BE2C (cell line): Measurements from ENCODE around the gene PAMR1.
A peak's percentile ranks its signal among the peaks of the same experiment; 100 is the strongest.

ENCODE experiments used
- DNase-seq: peaks from one replicate; pipeline ENCODE4 v3.0.0-alpha.2; 2020
- H3K27me3 ChIP-seq: fragments of 250-450 bp; sonication (Bioruptor Pico); 2 replicates; pipeline ENCODE4 v1.5.1; 2020; ENCODE audit warnings: mild to moderate bottlenecking
- H3K36me3 ChIP-seq: fragments of 250-450 bp; sonication (Bioruptor Pico); 2 replicates; pipeline ENCODE4 v1.5.1; 2020; ENCODE audit warnings: mild to moderate bottlenecking
- H3K4me1 ChIP-seq: fragments of 250-450 bp; sonication (Bioruptor Pico); 2 replicates; pipeline ENCODE4 v1.5.1; 2020
- H3K4me3 ChIP-seq: 2 replicates; pipeline ENCODE4 v1.5.1; 2011; ENCODE audit warnings: low read depth, low read length
- H3K9me3 ChIP-seq: fragments of 250-450 bp; sonication (Bioruptor Pico); 2 replicates; pipeline ENCODE4 v1.5.1; 2020
- TF ChIP-seq, protein P1 (sequence below): IDR thresholded peaks from 2 replicates; pipeline ENCODE4 v1.5.1; 2012; ENCODE audit warnings: mild to moderate bottlenecking, low read depth, low read length

The PAMR1 gene

GRCh38 chr11:35496416-35496815 lies 29.0 kb downstream of the PAMR1 start:
- DNase-seq: no peak
- H3K36me3 ChIP-seq: no peaks in the 10 kb centered on the region
- TF ChIP-seq, protein P1, sequence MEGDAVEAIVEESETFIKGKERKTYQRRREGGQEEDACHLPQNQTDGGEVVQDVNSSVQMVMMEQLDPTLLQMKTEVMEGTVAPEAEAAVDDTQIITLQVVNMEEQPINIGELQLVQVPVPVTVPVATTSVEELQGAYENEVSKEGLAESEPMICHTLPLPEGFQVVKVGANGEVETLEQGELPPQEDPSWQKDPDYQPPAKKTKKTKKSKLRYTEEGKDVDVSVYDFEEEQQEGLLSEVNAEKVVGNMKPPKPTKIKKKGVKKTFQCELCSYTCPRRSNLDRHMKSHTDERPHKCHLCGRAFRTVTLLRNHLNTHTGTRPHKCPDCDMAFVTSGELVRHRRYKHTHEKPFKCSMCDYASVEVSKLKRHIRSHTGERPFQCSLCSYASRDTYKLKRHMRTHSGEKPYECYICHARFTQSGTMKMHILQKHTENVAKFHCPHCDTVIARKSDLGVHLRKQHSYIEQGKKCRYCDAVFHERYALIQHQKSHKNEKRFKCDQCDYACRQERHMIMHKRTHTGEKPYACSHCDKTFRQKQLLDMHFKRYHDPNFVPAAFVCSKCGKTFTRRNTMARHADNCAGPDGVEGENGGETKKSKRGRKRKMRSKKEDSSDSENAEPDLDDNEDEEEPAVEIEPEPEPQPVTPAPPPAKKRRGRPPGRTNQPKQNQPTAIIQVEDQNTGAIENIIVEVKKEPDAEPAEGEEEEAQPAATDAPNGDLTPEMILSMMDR: no peak
- H3K4me1 ChIP-seq: no peaks in the 10 kb centered on the region
- H3K4me3 ChIP-seq: no peak overlapping the region
- no peaks in the 10 kb centered on the region for H3K9me3 ChIP-seq
- H3K27me3 ChIP-seq: no peaks in the 10 kb centered on the region

- H3K4me1 ChIP-seq: no peaks in the 10 kb centered on the region
- TF ChIP-seq, protein P1: no peak
- no peak for DNase-seq
These were observed 30.4 kb downstream of the PAMR1 start for GRCh38 chr11:35494957-35495490.

GRCh38 chr11:35491231-35491871 lies 34.1 kb downstream of the PAMR1 start:
- Histone ChIP-seq H3K27me3 (no peaks in the 10 kb centered on the region), H3K4me1 (no peaks in the 10 kb centered on the region), H3K9me3 (no peaks in the 10 kb centered on the region), H3K4me3 (no peak overlapping the region), H3K36me3 (no peaks in the 10 kb centered on the region)
- no peak for DNase-seq
- TF ChIP-seq, protein P1: no peak

More at GRCh38 chr11:35494957-35495490, 30.4 kb downstream of the PAMR1 start:
- no peak overlapping the region for H3K4me3 ChIP-seq
- no peaks in the 10 kb centered on the region for H3K36me3 ChIP-seq
- H3K9me3 ChIP-seq: no peaks in the 10 kb centered on the region
- H3K27me3 ChIP-seq: no peaks in the 10 kb centered on the region

DNA sequence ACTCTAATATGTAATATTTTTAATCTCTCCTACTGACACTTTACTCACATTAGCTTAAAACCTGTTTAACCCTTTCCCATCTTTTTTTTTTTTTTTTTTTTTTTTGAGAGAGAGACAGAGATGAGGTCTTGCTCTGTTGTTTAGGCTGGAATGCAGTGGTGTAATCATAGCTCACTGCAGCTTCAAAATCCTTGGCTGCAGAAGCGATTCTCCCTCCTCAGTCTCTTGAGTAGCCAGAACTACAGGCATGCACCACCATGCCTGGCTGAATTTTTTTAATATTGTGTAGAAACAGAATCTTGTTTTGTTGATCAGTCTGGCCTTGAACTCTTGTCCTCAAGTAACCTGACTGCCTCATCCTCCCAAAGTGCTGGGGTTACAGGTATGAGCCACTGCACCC lies 37.3 kb downstream of the PAMR1 start:
- Histone ChIP-seq H3K4me1 (no peaks in the 10 kb centered on the region), H3K36me3 (no peaks in the 10 kb centered on the region), H3K27me3 (no peaks in the 10 kb centered on the region), H3K9me3 (no peaks in the 10 kb centered on the region), H3K4me3 (no peak overlapping the region)
- DNase-seq: no peak
- TF ChIP-seq, protein P1: no peak

- TF ChIP-seq, protein P1: peak; percentile 54
- H3K4me1 ChIP-seq: no peaks in the 10 kb centered on the region
- no peaks in the 10 kb centered on the region for H3K27me3 ChIP-seq
- DNase-seq: peak; percentile 54
- no peaks in the 10 kb centered on the region for H3K9me3 ChIP-seq
- no peak overlapping the region for H3K4me3 ChIP-seq
- H3K36me3 ChIP-seq: no peaks in the 10 kb centered on the region
These were observed 37.8 kb downstream of the PAMR1 start for GRCh38 chr11:35487532-35488078.

DNA sequence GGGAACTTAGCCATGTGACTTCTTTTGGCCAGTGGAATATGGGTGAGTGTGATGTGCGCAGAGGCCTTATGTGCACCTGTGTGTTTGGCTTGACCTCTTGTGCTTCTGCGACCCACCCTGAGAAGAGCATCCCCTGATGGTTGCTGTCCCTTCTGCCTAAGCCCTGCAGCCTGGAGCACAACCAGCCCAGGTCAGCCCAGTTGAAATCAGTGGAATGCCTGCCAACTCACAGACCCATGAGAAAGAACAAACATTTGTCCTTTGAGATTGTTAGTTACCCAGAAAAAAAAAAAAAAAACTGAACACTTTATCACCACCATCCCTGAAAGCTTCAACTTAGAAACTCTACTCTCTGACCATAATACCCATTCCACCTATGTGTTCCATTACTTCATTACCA lies 38.5 kb downstream of the PAMR1 start:
- TF ChIP-seq, protein P1: no peak
- H3K36me3 ChIP-seq: no peaks in the 10 kb centered on the region
- no peak for DNase-seq
- no peaks in the 10 kb centered on the region for H3K4me1 ChIP-seq
- H3K9me3 ChIP-seq: no peaks in the 10 kb centered on the region
- H3K4me3 ChIP-seq: no peak overlapping the region
- no peaks in the 10 kb centered on the region for H3K27me3 ChIP-seq
